Erythroblast (primary cell): ENCODE measurements around the gene FDX2.

ENCODE experiments used
- GATA1 ChIP-seq: IDR thresholded peaks from 2 replicates; pipeline ENCODE4 v1.6.1; 2011; ENCODE audit warnings: low read depth, mild to moderate bottlenecking, control low read depth, low read length, moderate library complexity
- POLR2A ChIP-seq: IDR thresholded peaks from 2 replicates; pipeline ENCODE4 v1.6.1; 2011; ENCODE audit warnings: mild to moderate bottlenecking, low read length

DNA sequence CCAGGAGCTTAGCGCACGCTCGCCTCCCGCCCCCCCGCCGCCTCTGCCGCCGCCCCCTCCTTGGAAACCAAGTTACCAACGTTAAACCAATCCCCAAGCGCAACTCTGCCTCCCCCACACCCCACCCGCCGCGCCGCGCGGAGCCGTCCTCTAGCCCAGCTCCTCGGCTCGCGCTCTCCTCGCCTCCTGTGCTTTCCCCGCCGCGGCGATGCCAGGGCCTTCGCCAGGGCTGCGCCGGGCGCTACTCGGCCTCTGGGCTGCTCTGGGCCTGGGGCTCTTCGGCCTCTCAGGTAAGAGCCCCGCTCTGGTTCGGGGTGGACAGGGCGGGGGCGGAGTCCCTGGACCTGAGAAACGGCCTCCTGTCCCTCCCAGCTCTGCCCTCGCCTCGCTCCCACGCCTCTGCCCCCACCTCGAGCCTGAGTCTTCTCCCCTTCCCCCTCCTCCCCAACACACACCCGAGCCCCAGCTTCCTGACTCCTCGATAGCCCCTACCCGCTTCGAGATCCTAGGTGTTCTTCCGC is 25.9 kb downstream of the FDX2 start, which contains the start of gene ICAM5:
- no peak for TF ChIP-seq POLR2A
- no peak for TF ChIP-seq GATA1
